Ovary (tissue), 3 donors: Measurements from ENCODE around the gene UQCRC1.

ENCODE experiments used
- EP300 ChIP-seq: sonication (generic); formaldehyde crosslinking; IDR thresholded peaks from one replicate; pipeline ENCODE4 v1.6.1; 2017; ENCODE audit warnings: antibody characterized with exemption
- POLR2A ChIP-seq: fragments of 450-650 bp; IDR thresholded peaks from one replicate; pipeline ENCODE4 v1.6.1; 2017; ENCODE audit warnings: antibody characterized with exemption, mild to moderate bottlenecking, moderate library complexity
- TF ChIP-seq, protein P1 (sequence below), 3 donors: fragments of 450-650 bp in 2 of 3; fragments of 200-600 bp in 1 of 3; IDR thresholded peaks; one replicate each; pipeline versions ENCODE4 v1.5.1 to v1.8.0; 2016 to 2022; ENCODE audit warnings: antibody characterized with exemption in 3 of 3, mild to moderate bottlenecking in 1 of 3
- donor health status: DM: no; HTN: no; CAD: no.

DNA sequence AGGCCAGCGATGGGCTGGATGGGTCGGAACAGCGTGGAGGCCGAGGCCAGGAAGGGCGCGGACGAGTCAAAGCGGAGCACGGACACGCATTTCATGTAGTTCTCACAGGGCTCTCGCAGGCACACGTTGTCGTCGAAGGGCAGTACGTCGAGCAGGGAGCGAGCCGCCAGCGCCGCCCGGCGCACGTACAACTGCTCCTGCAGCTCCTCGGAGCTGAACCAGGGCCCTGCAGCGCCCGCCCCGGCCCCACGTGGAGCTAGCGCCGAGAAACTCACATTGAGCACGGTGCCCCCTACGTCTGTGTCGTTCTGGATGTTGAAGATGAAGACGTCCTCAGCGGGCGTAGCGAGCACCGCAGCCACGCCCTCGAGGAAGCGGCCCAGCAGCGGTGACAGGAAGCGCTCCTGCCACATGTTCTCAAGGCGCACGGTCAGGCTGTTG, 47.4 kb upstream of the UQCRC1 start:
- TF ChIP-seq POLR2A = no peak
- TF ChIP-seq, protein P1, sequence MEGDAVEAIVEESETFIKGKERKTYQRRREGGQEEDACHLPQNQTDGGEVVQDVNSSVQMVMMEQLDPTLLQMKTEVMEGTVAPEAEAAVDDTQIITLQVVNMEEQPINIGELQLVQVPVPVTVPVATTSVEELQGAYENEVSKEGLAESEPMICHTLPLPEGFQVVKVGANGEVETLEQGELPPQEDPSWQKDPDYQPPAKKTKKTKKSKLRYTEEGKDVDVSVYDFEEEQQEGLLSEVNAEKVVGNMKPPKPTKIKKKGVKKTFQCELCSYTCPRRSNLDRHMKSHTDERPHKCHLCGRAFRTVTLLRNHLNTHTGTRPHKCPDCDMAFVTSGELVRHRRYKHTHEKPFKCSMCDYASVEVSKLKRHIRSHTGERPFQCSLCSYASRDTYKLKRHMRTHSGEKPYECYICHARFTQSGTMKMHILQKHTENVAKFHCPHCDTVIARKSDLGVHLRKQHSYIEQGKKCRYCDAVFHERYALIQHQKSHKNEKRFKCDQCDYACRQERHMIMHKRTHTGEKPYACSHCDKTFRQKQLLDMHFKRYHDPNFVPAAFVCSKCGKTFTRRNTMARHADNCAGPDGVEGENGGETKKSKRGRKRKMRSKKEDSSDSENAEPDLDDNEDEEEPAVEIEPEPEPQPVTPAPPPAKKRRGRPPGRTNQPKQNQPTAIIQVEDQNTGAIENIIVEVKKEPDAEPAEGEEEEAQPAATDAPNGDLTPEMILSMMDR (IDR thresholded peaks at IDR 0.05) = no peak
- TF ChIP-seq EP300 = no peak
